Stimulated activated CD8-positive, alpha-beta memory T cell treated with anti-CD3 and anti-CD28 coated beads, Interleukin-7, amount 100 ng/mL, for 48 hours (primary cell): Measurements from ENCODE around the gene TUBE1.

Experiments used
- DNase-seq, 2 donors: peaks; one replicate each; pipeline ENCODE4 v3.0.0-alpha.2; 2020; ENCODE audit warnings: low read depth in 1 of 2; ENCODE audit errors: extremely low read depth in 1 of 2

The TUBE1 gene

GRCh38 chr6:112037783-112038216 lies 49.5 kb downstream of the TUBE1 start:
- peak in 1 of 2 donors; percentile 19 for DNase-seq

DNA sequence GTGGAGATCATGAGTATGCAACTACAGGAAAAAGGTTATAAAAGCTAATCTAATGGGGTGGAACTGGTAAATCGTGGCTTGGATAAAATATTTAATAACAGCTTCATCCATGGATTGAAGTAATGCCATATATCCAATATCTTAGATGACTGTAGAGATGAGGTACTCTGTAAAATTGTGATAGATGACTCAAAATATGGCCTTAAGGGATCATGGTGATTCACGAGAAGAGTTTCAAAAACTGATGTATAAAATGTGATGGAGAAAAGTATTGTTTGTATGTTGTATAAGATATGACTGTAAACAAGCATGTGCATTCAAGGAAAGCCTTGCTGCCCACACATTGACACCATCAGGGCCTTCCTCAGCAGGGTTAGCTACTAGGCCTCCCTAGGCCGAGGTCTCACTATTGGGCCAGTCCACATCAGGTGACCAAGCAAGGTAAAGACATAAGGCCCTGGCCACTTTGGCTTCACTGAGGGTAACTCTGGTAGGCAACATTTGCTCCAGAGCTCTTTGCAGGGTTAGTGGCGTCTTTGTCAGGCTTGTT lies 51.1 kb downstream of the TUBE1 start:
- DNase-seq = peak in 1 of 2 donors; percentile 14

DNA sequence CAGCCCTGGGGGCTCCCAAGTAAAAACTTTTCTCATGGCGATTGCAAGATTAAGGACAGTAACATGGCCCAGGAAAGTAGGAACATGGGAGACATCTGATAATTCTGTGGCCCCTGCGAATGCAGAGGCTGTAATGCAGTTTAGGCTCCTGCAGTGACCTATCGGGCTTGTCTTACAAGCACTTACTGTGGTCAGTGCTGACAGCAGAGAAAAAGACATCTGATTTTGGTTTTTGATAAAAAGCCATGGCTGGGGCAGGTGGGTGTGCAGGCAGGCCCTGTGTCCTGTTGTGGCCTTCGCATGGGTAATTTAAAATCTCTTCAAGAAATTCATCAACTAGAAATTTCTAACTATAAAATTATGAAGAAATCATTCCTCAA lies 52.7 kb downstream of the TUBE1 start:
- DNase-seq = no peak

- no peak for DNase-seq
Measured at GRCh38 chr6:112033791-112034615, 53.3 kb downstream of the TUBE1 start.

GRCh38 chr6:112032728-112033127 lies 54.6 kb downstream of the TUBE1 start:
- no peak for DNase-seq

DNA sequence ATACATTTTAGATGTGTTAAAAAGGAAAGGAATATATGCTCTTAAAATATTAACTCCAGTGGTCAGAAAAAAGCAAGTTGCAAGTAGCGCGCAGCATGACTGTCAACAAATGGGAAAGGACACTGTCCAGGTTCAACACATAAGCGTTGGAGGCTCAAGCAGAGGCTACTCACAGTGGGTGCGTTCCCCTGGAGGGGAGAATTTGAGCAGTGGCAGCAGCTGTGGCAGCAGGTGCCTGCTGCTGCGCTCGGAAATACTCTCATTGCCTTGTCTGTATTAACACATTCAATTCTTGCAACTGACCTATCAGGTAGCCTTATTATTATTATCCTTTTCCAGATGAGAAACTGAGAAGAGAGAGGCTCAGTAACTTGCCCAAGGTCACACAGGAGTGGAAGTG lies 55.3 kb downstream of the TUBE1 start:
- DNase-seq = no peak

DNA sequence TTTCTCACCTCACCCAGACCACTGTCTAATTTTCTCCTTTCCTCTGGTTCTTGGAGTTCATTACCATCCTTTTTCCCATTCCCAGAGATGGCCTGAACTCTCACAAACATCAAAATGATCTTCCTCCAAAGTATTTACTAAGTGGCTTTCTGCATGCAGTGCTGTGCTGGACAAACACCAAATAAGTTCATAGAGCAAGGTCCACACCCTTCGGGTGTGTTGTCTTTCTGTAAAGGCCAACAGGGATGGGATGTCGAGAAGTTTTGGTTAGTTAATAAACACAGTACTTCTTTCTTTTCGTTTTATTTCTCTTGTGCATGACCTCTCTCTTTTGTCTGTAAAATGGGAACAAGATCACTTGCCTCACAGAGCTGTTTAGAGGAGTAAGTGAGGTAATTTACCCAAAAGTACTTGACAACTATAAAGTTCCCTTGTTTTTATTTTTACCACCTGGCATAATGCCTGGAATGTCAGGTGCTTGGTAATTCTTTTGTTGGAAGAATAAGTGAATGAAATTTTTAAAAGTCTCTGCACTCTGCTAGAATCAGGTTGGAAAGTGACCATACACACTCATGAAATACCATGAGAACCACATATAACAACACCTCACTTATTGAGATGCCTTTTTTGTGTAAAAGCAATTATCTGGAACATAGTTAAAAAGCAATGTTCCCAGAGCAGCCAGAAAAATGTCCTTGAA lies 56.2 kb downstream of the TUBE1 start:
- no peak for DNase-seq

- no peak for DNase-seq
Measured at GRCh38 chr6:112030206-112030960, 56.9 kb downstream of the TUBE1 start.

GRCh38 chr6:112029045-112029822 lies 58.0 kb downstream of the TUBE1 start:
- peak; percentile 32 to 63 for DNase-seq

GRCh38 chr6:112027942-112028674 lies 59.2 kb downstream of the TUBE1 start:
- DNase-seq = peak in 1 of 2 donors; percentile 30

- DNase-seq = no peak
Measured at GRCh38 chr6:112026933-112027332, 60.3 kb downstream of the TUBE1 start.

DNA sequence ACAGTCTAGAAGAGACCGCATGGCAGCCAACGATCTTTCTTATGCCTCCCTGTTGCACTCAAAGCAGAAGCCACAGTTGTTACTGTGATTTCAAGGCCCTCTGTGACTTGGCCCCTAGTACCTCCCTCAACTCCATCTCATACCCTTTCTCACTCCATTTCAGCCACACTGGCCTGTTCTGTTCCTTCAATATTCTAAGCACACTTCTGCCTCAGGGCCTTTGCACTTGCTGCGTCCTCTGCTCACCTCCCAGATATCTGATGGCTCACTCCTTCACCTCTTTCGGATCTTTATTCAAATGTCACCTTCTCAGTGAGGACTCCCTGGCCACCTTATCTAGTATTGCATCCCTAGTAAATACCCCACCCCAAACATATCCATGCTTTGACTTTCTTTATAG lies 62.8 kb downstream of the TUBE1 start:
- no peak for DNase-seq

DNA sequence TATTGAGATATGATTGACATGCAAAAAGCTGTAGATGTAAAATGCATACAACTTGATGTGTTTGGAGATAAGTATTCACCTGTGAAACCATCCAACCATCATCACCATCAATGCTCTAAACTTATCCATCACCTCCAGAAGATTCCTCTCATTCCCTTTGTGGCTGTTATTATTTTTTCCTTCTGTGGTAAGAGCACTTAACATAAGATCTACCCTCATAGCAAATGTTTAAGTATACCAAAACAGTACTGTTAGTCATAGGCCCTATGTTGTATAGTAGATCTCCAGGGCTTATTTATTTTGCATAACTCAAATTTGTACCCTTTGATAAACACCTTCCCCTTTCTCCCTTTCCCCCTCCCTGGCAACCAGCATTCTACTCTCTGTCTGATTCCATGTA lies 64.5 kb downstream of the TUBE1 start:
- no peak for DNase-seq

GRCh38 chr6:112021691-112022310 lies 65.5 kb downstream of the TUBE1 start:
- no peak for DNase-seq
